ENCODE results near the gene ATP2C1.
"Not testable (repeated sequence)": the region's sequence is repeated elsewhere in the genome, so short reads cannot be mapped to it uniquely, and the experiment has no call there.

Gene ATP2C1

DNA sequence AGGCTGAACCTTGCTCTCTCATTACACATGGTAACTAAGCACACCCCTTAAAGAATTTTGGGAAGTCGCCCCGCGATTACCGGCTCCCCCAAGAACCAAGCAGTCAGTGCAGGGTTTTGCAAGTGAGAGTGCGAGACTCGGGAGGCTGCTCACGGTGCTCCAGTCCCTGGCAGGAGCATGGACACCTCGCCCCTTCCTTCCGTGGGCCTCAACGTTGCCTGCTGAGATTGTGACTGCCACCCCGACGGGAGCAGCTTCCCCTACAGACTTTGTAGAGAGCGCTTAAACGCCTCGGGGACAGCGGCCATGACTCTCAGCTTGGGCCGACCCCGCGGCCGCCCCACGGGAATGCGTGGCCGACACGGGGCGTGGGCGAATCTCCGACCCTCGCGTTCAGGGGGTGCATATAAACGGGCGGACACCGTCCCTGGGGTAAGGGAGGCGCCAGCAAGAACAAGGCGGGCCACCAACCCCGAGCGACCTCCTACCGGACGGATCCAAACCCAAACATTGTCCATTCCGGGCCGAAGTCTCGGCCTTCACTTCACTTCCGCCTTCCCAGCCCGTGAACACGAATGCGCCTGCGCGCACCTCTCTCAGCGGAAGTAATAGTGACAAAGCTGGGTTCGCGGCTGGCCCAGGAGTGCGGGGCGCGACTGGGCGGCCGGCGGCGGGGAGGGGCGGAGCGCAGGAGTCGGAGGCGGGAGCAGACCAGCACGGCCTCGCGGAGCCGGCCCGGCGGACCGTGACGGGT is at the start of gene ATP2C1:
ATP2C1 (plus strand) TSS at position 709 of the 754 bp plus-strand sequence. CDS start 686 bp downstream, outside the sequence.
- in situ Hi-C loops (cut with MboI; ENCODE audit: low sequenced_read_pairs): no loop called here

DNA sequence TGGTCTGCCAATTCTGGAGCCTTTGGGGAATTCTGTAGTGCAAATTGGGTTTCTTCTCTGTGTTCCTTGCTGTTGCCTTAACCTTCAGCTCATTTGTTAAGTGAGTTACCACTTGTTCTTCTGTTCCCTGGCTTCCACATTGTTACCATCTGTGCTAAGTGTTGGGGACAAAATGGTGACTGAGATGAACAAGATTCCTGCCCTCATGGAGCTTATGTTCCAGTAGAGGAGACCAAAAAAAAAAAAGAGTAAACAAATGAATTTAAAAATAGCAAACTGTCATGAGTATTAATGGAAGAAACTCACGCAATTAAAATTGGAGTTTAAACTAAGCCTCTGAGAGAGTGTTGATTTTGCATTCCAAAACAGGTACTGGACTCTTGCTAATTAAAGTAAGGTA is 49.4 kb upstream of the ATP2C1 start:
- in situ Hi-C loops (cut with MboI; ENCODE audit: low sequenced_read_pairs): no loop called here

DNA sequence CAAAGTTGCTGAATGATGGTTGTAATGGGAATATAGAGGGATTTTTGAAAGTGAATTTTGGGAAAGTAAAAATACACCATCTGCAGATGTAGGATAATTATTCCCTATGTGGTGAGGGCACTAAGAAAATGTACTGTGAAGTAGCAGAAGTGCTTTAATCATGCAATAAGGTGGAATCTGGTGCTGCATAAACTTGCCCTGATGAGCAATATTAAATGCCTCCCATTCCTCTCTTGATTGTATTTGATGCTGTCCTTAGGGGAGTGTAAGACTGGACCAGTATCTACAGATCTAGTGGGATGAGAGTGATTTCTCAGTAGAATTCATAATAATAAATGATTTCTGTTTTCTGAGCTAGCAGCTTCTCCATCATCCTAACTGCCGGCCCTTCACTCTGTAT is 47.7 kb upstream of the ATP2C1 start:
- in situ Hi-C loops (cut with MboI; ENCODE audit: low sequenced_read_pairs): no loop called here

GRCh38 chr3:130849091-130849552 is 44.8 kb upstream of the ATP2C1 start:
- in situ Hi-C loops (cut with MboI; ENCODE audit: low sequenced_read_pairs): no loop called here

- in situ Hi-C loops (cut with MboI; ENCODE audit: low sequenced_read_pairs): no loop called here
Measured at GRCh38 chr3:130850044-130850797, 43.7 kb upstream of the ATP2C1 start.

GRCh38 chr3:130850843-130851242 is 43.0 kb upstream of the ATP2C1 start:
- in situ Hi-C loops (cut with MboI; ENCODE audit: low sequenced_read_pairs): no loop called here

DNA sequence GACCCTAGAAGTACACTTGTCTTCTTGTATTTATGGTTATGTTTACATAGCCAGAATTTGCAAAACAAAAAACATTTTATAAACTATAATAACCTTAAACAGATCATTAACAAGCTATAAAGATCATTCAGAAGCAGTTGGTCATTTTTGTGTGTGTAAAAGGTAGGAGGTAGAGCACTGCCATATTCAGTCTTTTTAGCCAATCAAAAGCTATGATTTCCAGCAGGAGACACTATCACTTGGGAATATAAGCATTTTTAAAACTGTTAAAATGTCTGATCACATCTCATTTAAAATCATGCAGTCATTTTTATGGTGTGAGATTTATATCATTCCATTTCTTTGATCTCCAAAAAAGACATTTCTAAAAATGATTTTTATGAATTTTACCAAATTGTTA is 42.6 kb upstream of the ATP2C1 start:
- in situ Hi-C loops (cut with MboI; ENCODE audit: low sequenced_read_pairs): no loop called here

GRCh38 chr3:130853581-130853980 is 40.3 kb upstream of the ATP2C1 start:
- in situ Hi-C loops (cut with MboI; ENCODE audit: low sequenced_read_pairs): no loop called here

DNA sequence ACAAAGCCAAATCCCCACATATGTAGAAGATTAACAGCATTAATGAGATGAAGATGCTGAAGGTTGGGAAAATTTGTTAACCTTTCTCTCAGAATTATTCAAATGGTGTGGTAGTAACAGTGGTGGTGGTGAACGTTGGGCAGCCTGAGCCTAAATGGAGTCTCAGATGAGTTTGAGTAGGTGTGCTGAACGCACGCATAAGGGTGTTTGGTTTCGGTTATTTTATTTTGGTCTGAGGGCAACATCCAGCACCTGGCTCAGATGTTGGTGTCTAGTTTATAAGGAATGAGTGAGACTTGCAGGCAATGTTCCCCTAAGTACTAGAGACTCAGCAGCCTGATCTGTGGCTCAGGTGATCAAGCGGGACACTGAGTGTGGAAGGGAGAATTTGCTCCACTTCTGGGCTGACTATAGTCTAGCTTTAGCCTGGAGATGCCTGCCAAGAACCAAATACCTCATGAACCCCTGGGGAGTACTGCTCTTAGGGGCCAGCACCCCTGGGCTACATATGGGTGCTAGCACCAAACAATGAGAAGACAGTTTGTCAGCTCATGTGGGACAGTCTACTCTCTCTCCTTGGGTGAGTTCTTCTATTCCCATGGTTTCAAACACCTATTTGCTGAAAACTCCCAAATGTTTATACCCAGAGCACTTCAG is 39.5 kb upstream of the ATP2C1 start:
- in situ Hi-C loops (cut with MboI; ENCODE audit: low sequenced_read_pairs): no loop called here

- in situ Hi-C loops (cut with MboI; ENCODE audit: low sequenced_read_pairs): no loop called here
Measured at GRCh38 chr3:130857336-130858026, 36.4 kb upstream of the ATP2C1 start.

DNA sequence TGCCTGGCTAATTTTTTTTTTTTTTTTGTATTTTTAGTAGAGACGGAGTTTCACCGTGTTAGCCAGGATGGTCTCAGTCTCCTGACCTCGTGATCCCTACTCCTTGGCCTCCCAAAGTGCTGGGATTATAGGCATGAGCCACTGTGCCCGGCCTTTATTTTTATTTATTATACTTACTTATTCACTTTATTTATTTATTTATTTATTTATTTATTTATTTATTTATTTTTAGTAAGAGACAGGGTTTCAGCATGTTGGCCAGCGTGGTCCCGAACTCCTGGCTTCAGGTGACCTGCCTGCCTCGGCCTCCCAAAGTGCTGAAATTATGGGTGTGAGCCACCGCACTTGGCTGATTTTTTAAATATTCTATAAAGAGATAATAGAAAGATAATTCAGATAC is 31.8 kb upstream of the ATP2C1 start:
- in situ Hi-C loops (cut with MboI; ENCODE audit: low sequenced_read_pairs): not testable (repeated sequence)

DNA sequence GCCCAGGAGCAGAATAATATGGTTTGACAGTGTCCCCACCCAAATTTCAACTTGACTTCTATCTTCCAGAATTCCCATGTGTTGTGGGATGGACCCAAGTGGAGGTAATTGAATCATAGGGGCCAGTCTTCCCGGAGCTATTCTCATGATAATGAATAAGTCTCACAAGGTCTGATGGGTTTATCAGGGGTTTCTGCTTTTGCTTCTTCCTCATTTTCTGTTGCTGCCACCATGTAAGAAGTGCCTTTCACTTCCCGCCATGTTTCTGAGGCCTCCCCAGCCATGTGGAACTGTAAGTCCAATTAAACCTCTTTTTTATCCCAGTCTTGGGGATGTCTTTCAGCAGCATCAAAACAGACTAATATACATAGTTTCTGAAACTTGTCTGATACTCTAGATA is 28.4 kb upstream of the ATP2C1 start:
- in situ Hi-C loops (cut with MboI; ENCODE audit: low sequenced_read_pairs): no loop called here

GRCh38 chr3:130866327-130866726 is 27.6 kb upstream of the ATP2C1 start:
- in situ Hi-C loops (cut with MboI; ENCODE audit: low sequenced_read_pairs): no loop called here

DNA sequence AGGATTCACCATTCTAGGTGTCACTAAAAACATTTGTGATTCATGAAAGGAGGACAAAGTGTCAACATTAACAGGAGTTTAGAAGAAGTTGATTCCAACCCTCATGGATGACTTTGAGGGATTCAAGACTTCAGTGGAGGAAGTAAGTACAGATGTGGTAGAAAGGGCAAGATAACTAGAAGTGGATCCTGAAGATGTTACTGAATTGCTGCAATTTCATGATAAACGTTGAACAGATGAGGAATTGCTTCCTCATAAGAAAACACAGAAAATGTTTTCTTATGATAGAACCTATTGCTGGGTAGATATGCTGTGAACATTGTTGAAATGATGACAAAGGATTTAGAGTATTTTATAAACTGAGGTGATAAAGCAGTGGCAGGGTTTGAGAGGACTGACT is 23.5 kb upstream of the ATP2C1 start:
- in situ Hi-C loops (cut with MboI; ENCODE audit: low sequenced_read_pairs): no loop called here

DNA sequence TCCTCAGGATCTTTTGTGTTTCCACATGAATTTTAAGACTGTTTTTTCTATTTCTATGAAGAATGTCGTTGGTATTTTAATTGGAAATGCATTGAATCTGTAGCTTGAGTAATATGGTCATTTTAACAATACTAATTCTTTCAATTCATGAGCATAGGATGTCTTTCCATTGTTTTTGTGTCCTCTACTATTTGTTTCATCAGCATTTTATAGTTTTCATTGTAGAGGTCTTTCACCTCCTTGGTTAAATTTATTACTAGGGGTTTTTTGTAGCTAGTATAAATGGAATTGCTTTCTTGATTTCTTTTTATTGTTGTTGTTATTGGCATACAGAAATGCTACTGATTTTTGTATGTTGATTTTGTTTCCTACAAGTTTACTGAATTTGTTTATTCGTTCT is 17.3 kb upstream of the ATP2C1 start:
- in situ Hi-C loops (cut with MboI; ENCODE audit: low sequenced_read_pairs): no loop called here

DNA sequence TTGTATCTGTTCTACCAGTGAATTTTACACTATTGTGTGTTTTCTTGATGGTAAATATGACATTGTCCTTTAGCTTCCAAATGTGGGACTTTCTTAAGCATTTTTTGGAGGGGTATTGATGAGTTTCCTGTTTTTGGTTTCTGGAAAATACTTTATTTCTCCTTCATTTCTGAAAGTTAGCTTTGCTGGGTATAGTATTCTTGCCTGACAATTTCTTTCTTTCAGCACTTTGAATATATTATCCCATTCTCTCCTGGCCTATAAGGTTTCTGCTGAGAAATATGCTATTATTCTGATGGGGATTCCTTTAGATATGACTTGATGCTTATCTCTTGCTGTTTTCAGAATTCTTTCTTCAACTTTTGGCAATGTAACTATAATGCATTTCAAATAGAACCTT is 15.4 kb upstream of the ATP2C1 start:
- in situ Hi-C loops (cut with MboI; ENCODE audit: low sequenced_read_pairs): no loop called here

- in situ Hi-C loops (cut with MboI; ENCODE audit: low sequenced_read_pairs): no loop called here
Measured at GRCh38 chr3:130889416-130889946, 4.4 kb upstream of the ATP2C1 start.

- in situ Hi-C loops (cut with MboI; ENCODE audit: low sequenced_read_pairs): no loop called here
Measured at GRCh38 chr3:130892759-130893375, 1.0 kb upstream of the ATP2C1 start.

DNA sequence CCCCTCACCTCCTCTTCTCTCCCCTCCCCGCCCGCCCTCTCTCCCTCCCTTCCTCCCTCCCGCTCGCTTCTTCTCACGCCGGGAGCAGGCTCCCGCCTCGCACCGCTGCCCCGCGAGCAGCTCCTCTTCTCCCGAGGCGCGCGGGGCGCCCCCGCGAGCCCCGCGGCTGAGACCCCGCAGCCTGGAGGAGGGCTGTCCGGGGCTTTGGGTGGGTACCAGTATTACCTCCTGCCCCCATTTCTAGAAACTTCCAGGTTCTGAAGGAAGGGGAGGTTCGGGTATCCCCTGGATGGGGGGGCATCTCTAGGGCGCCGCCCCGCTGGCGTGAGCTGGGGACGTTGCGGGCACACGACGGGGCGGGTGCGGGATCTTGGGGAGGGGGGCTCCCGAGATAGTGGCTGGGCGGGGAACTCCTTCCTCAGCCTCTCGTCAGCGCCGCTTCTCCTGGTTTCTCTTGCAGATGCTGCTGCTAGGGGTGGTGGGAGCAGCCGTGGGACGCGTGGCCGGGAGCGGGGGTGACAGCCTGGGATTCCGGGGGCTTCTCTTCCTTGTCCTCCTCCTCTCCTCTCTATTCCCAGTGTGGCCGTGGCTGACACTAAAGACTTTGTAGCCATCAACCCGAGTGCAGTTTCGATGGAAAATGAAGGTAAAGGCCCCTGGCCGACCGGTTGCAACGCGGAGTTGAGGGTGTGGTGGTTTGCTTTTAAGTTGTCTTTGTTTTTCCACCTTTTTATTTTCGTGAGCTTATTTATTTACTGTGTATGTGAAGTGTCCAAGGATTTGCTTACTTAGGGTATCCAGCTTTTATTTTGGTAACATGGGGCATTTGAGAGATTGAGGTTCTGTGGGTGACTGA is 474 bp downstream of the ATP2C1 start:
- in situ Hi-C loops (cut with MboI; ENCODE audit: low sequenced_read_pairs): no loop called here

GRCh38 chr3:130894986-130895280 is 1.0 kb downstream of the ATP2C1 start:
- in situ Hi-C loops (cut with MboI; ENCODE audit: low sequenced_read_pairs): no loop called here
